ENCODE measurements around the gene PPP2R2C. TPM values are rescaled to one million over a fixed set of nuclear protein-coding genes. Genes with fewer than 3 reads are reported as not detected.

Gene PPP2R2C
- total RNA-seq, 6 experiments from 2014 or later = 0.14 to 0.25 (median 0.23) TPM; not detected in 2

- no peak overlapping the region for H3K27ac Mint-ChIP-seq
- no peaks in the 10 kb centered on the region for H3K4me1 Mint-ChIP-seq (ENCODE audit: low read depth)
- H3K36me3 Mint-ChIP-seq (ENCODE audit: low read depth) = no peaks in the 10 kb centered on the region
- no peak for TF ChIP-seq CTCF (IDR thresholded peaks at IDR 0.05)
- H3K4me3 Mint-ChIP-seq = no peak overlapping the region
- H3K9me3 Mint-ChIP-seq = no peaks in the 10 kb centered on the region
- H3K27me3 Mint-ChIP-seq (ENCODE audit: insufficient read depth) = peaks cover 30% of the 10 kb centered on the region
- DNase-seq = no peak
Observed at GRCh38 chr4:6453688-6453990, 18.8 kb downstream of the PPP2R2C start.

GRCh38 chr4:6452897-6453687 lies 19.3 kb downstream of the PPP2R2C start:
- no peaks in the 10 kb centered on the region for H3K4me1 Mint-ChIP-seq (ENCODE audit: low read depth)
- H3K27me3 Mint-ChIP-seq (ENCODE audit: insufficient read depth) = peaks cover 36% of the 10 kb centered on the region
- H3K4me3 Mint-ChIP-seq = no peak overlapping the region
- no peaks in the 10 kb centered on the region for H3K9me3 Mint-ChIP-seq
- no peaks in the 10 kb centered on the region for H3K36me3 Mint-ChIP-seq (ENCODE audit: low read depth)
- TF ChIP-seq CTCF (IDR thresholded peaks at IDR 0.05) = no peak
- no peak for DNase-seq
- no peak overlapping the region for H3K27ac Mint-ChIP-seq

- H3K4me3 Mint-ChIP-seq = no peak overlapping the region
- DNase-seq = no peak
- H3K27me3 Mint-ChIP-seq (ENCODE audit: insufficient read depth) = peaks cover 37% of the 10 kb centered on the region
- H3K9me3 Mint-ChIP-seq = no peaks in the 10 kb centered on the region
- no peak for TF ChIP-seq CTCF (IDR thresholded peaks at IDR 0.05)
- H3K36me3 Mint-ChIP-seq (ENCODE audit: low read depth) = no peaks in the 10 kb centered on the region
- H3K4me1 Mint-ChIP-seq (ENCODE audit: low read depth) = no peaks in the 10 kb centered on the region
- no peak overlapping the region for H3K27ac Mint-ChIP-seq
Observed at GRCh38 chr4:6452116-6452896, 20.1 kb downstream of the PPP2R2C start.

GRCh38 chr4:6451309-6451708 lies 21.1 kb downstream of the PPP2R2C start:
- peaks cover 44% of the 10 kb centered on the region for H3K27me3 Mint-ChIP-seq (ENCODE audit: insufficient read depth)
- H3K9me3 Mint-ChIP-seq = no peaks in the 10 kb centered on the region

GRCh38 chr4:6450709-6451108 lies 21.7 kb downstream of the PPP2R2C start:
- no peaks in the 10 kb centered on the region for H3K9me3 Mint-ChIP-seq
- H3K27me3 Mint-ChIP-seq (ENCODE audit: insufficient read depth) = peaks cover 47% of the 10 kb centered on the region
- H3K4me1 Mint-ChIP-seq (ENCODE audit: low read depth) = no peaks in the 10 kb centered on the region
- no peak overlapping the region for H3K27ac Mint-ChIP-seq
- H3K4me3 Mint-ChIP-seq = no peak overlapping the region
- no peak for DNase-seq
- no peaks in the 10 kb centered on the region for H3K36me3 Mint-ChIP-seq (ENCODE audit: low read depth)
- no peak for TF ChIP-seq CTCF (IDR thresholded peaks at IDR 0.05)

More at GRCh38 chr4:6451309-6451708, 21.1 kb downstream of the PPP2R2C start:
- TF ChIP-seq CTCF (IDR thresholded peaks at IDR 0.05) = no peak
- Mint-ChIP-seq H3K36me3 (ENCODE audit: low read depth) (no peaks in the 10 kb centered on the region), H3K4me3 (no peak overlapping the region), H3K27ac (no peak overlapping the region), H3K4me1 (ENCODE audit: low read depth) (no peaks in the 10 kb centered on the region)
- DNase-seq = no peak

Measured in HFFc6 (cell line).